SK-N-MC (cell line): ENCODE measurements around the gene NDUFS7.
A peak's percentile ranks its signal among the peaks of the same experiment; 100 is the strongest.

Source experiments
- DNase-seq: peaks from one replicate; pipeline ENCODE4 v3.0.0-alpha.2; 2011; ENCODE audit warnings: low read depth, low spot score
- H3K27ac ChIP-seq: fragments of 200-600 bp; sonication (generic); 2 replicates; pipeline ENCODE4 v1.5.1; 2016; ENCODE audit warnings: mixed run types
- H3K36me3 ChIP-seq: fragments of 200-600 bp; sonication (generic); 2 replicates; pipeline ENCODE4 v1.6.1; 2017; ENCODE audit warnings: antibody characterized with exemption, low read length, mixed read lengths; ENCODE audit not compliant: insufficient read depth
- H3K4me3 ChIP-seq: fragments of 200-600 bp; sonication (generic); 2 replicates; pipeline ENCODE4 v1.5.1; 2016
- H3K9ac ChIP-seq: fragments of 200-600 bp; sonication (generic); 2 replicates; pipeline ENCODE4 v1.8.0; 2017; ENCODE audit warnings: mixed run types, mixed read lengths; ENCODE audit not compliant: insufficient read length
- H3K9me3 ChIP-seq: fragments of 200-600 bp; sonication (generic); 2 replicates; pipeline ENCODE4 v1.6.1; 2017; ENCODE audit warnings: low read depth, mild to moderate bottlenecking, antibody characterized with exemption, low read length, moderate library complexity, mixed read lengths
- EZH2 ChIP-seq: fragments of 200-600 bp; sonication (generic); IDR thresholded peaks from one replicate; pipeline ENCODE4 v1.6.1; 2017; ENCODE audit warnings: antibody characterized with exemption
- FOXP2 ChIP-seq: optimal IDR thresholded peaks from 2 replicates; pipeline ENCODE3; 2011; ENCODE audit warnings: mild to moderate bottlenecking, moderate library complexity; ENCODE audit not compliant: insufficient read depth; ENCODE audit errors: extremely low read length, control extremely low read depth
- POLR2AphosphoS5 ChIP-seq: IDR thresholded peaks from 2 replicates; pipeline ENCODE4 v1.6.1; 2012; ENCODE audit warnings: mild to moderate bottlenecking, low read depth, low read length, borderline replicate concordance

The NDUFS7 gene

GRCh38 chr19:1370579-1371361, 12.9 kb upstream of the NDUFS7 start:
- H3K9ac ChIP-seq = no peak overlapping the region
- no peak overlapping the region for H3K4me3 ChIP-seq
- H3K9me3 ChIP-seq = no peaks in the 10 kb centered on the region
- TF ChIP-seq FOXP2 (no peak), EZH2 (no peak), POLR2AphosphoS5 (no peak)
- DNase-seq = no peak
- peaks cover 13% of the 10 kb centered on the region; the same call in 1 of the 2 replicates for H3K36me3 ChIP-seq
- H3K27ac ChIP-seq = no peak overlapping the region

- Histone ChIP-seq H3K9me3 (no peaks in the 10 kb centered on the region), H3K9ac (no peak overlapping the region), H3K27ac (no peak overlapping the region), H3K4me3 (no peak overlapping the region), H3K36me3 (peaks cover 13% of the 10 kb centered on the region; the same call in 1 of the 2 replicates)
- DNase-seq = no peak
- TF ChIP-seq POLR2AphosphoS5 (no peak), FOXP2 (no peak), EZH2 (no peak)
Observed at GRCh38 chr19:1373042-1373533, 10.6 kb upstream of the NDUFS7 start.

- DNase-seq = no peak
- Histone ChIP-seq H3K9ac (no peak overlapping the region), H3K36me3 (peaks cover 13% of the 10 kb centered on the region; the same call in 1 of the 2 replicates), H3K9me3 (no peaks in the 10 kb centered on the region), H3K27ac (no peak overlapping the region), H3K4me3 (no peak overlapping the region)
- TF ChIP-seq EZH2 (no peak), POLR2AphosphoS5 (no peak), FOXP2 (no peak)
Observed at GRCh38 chr19:1373534-1374249, 10.0 kb upstream of the NDUFS7 start.

- no peak for TF ChIP-seq FOXP2
- no peak for TF ChIP-seq EZH2
- TF ChIP-seq POLR2AphosphoS5 = no peak
- no peak overlapping the region for H3K4me3 ChIP-seq
- no peak overlapping the region for H3K9ac ChIP-seq
- H3K27ac ChIP-seq = no peak overlapping the region
- H3K9me3 ChIP-seq = no peaks in the 10 kb centered on the region
- no peak for DNase-seq
- H3K36me3 ChIP-seq = peaks cover 13% of the 10 kb centered on the region; the same call in 1 of the 2 replicates
Observed at GRCh38 chr19:1374250-1374577, 9.5 kb upstream of the NDUFS7 start.

GRCh38 chr19:1376415-1376805, 7.3 kb upstream of the NDUFS7 start:
- peak overlapping the region; percentile 31; the same call in 1 of the 2 replicates for H3K27ac ChIP-seq
- H3K9me3 ChIP-seq = no peaks in the 10 kb centered on the region
- H3K4me3 ChIP-seq = no peak overlapping the region
- H3K9ac ChIP-seq = no peak overlapping the region
- TF ChIP-seq FOXP2 (no peak), POLR2AphosphoS5 (no peak), EZH2 (no peak)
- no peak for DNase-seq
- peaks cover 7% of the 10 kb centered on the region; the same call in 1 of the 2 replicates for H3K36me3 ChIP-seq

GRCh38 chr19:1377176-1377964, 6.3 kb upstream of the NDUFS7 start:
- H3K27ac ChIP-seq = no peak overlapping the region
- H3K36me3 ChIP-seq = peaks cover 7% of the 10 kb centered on the region; the same call in 1 of the 2 replicates
- TF ChIP-seq POLR2AphosphoS5 (no peak), EZH2 (no peak), FOXP2 (no peak)
- no peak for DNase-seq
- H3K4me3 ChIP-seq = no peak overlapping the region
- H3K9ac ChIP-seq = no peak overlapping the region
- H3K9me3 ChIP-seq = no peaks in the 10 kb centered on the region

GRCh38 chr19:1377965-1378785, 5.5 kb upstream of the NDUFS7 start:
- H3K27ac ChIP-seq = no peak overlapping the region
- H3K4me3 ChIP-seq = no peak overlapping the region
- H3K9ac ChIP-seq = no peak overlapping the region
- DNase-seq = no peak
- TF ChIP-seq FOXP2 (no peak), EZH2 (no peak), POLR2AphosphoS5 (no peak)
- no peaks in the 10 kb centered on the region for H3K9me3 ChIP-seq
- peaks cover 1% of the 10 kb centered on the region; the same call in 1 of the 2 replicates for H3K36me3 ChIP-seq
